Astrocyte of the cerebellum (primary cell): ENCODE data around the gene PITPNC1.
"Not testable (repeated sequence)": the region's sequence is repeated elsewhere in the genome, so short reads cannot be mapped to it uniquely, and the experiment has no call there.

Source experiments
- DNase-seq: peaks from one replicate; pipeline ENCODE4 v3.0.0-alpha.2; 2011; ENCODE audit warnings: low read depth
- H3K4me3 ChIP-seq: 2 replicates; pipeline ENCODE4 v1.5.1; 2011; ENCODE audit warnings: mild to moderate bottlenecking, low read depth, low read length, moderate library complexity
- in situ Hi-C: cut with HindIII; loops from 2 replicates; pipeline ENCODE4 v1.10.0; 2017; ENCODE audit warnings: low sequenced_read_pairs
- TF ChIP-seq, protein P1 (sequence below): IDR thresholded peaks from 2 replicates; pipeline ENCODE4 v1.5.1; 2012; ENCODE audit warnings: low read length, low read depth, moderate library complexity, mild to moderate bottlenecking; ENCODE audit errors: missing control alignments

PITPNC1 gene

DNA sequence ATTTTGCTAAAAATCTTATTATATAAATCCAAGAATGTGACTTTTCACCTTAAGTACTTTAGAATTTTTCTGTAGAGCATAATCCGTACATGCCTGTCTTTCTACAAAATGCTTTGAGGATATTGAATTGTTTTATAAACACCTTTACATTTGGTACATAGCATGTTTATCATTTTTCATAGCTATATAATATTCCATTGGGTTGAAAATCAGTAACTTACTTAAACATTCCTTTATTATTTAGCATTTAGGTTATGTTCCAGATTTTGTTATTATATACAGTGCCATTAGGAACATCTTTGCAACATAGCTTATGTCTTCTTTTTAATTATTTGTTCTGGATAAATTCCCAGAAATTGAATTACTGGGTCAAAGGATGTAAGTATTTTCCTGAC lies 323.6 kb downstream of the PITPNC1 start:
- in situ Hi-C loops: no loop called here
- TF ChIP-seq, protein P1, sequence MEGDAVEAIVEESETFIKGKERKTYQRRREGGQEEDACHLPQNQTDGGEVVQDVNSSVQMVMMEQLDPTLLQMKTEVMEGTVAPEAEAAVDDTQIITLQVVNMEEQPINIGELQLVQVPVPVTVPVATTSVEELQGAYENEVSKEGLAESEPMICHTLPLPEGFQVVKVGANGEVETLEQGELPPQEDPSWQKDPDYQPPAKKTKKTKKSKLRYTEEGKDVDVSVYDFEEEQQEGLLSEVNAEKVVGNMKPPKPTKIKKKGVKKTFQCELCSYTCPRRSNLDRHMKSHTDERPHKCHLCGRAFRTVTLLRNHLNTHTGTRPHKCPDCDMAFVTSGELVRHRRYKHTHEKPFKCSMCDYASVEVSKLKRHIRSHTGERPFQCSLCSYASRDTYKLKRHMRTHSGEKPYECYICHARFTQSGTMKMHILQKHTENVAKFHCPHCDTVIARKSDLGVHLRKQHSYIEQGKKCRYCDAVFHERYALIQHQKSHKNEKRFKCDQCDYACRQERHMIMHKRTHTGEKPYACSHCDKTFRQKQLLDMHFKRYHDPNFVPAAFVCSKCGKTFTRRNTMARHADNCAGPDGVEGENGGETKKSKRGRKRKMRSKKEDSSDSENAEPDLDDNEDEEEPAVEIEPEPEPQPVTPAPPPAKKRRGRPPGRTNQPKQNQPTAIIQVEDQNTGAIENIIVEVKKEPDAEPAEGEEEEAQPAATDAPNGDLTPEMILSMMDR: no peak
- no peak overlapping the region for H3K4me3 ChIP-seq
- DNase-seq: no peak

DNA sequence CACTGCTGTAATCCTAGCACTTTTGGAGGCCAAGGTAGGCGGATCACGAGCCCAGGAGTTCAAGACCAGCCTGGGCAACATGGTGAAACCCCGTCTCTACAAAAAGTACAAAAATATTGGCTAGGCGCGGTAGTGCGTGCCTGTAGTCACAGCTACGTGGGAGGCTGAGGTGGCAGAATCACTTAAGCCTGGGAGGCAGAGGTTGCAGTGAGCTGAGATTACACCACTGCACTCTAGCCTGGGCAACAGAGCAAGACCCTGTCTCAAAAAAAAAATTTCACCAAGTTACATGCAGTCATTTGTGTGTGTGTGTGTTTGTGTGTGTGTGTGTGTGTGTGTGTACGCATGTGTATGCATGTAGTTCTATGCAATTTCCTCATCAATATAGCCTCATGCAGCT lies 325.8 kb downstream of the PITPNC1 start:
- DNase-seq, in situ Hi-C loops, H3K4me3 ChIP-seq: not testable (repeated sequence)

DNA sequence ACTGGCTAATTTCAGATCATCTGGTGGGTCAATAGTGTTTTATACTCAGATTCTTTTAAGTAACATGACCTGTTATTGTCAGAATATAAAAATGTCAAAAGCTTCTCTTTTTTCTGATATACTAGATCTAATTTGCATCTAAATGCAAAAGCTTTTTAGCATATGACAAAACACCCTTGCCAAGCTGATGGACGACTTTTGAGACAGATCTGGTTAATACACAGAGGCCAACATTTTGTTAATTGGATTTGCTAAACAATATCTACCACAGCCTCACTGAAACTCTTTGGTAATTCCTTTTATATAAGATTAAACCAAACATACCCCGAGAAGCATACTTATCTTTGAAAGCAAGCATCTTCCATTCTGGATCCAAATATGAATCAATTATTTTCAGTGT lies 330.4 kb downstream of the PITPNC1 start:
- no peak overlapping the region for H3K4me3 ChIP-seq
- DNase-seq: no peak
- TF ChIP-seq, protein P1: no peak
- in situ Hi-C loops: no loop called here

DNA sequence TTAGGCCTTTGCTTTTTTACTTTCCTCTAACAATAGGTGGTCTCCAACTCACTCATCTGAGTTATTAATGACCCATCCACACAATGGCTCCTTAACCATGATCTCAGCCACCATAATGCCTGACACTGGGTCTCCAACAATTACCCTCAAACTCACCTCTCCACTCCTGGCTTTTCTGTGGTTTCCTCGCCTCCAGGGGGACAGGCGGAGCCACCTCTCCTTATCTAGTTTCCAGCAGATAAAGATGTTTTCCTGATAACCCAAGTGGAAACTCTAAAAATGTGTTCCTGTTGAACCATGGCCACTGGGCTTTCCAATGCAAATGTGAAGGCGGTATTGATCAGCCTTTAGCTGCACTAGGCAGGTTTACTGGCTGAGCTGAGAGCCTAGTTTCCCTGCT lies 331.3 kb downstream of the PITPNC1 start:
- no peak for DNase-seq
- no peak overlapping the region for H3K4me3 ChIP-seq
- TF ChIP-seq, protein P1: no peak
- in situ Hi-C loops: no loop called here

DNA sequence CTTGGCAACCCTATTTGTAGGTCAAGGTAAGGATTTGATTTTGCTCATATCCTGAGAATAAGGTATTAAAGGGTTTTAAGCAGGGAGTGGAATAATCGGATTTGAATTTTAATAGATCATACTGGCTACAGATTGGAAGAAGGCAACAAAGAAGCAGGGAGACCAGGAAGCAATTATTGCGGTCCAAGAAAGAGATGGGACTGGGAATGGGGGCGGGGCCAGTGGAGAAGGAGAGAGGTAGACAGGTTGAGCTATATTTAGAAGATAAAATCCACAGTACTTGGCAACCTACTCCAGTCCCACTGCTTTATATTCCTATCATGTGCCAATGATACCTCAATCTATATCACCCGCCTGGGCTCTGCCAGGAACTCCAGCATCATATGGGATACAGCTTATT lies 334.8 kb downstream of the PITPNC1 start:
- no peak overlapping the region for H3K4me3 ChIP-seq
- TF ChIP-seq, protein P1: no peak
- no peak for DNase-seq
- in situ Hi-C loops: no loop called here

DNA sequence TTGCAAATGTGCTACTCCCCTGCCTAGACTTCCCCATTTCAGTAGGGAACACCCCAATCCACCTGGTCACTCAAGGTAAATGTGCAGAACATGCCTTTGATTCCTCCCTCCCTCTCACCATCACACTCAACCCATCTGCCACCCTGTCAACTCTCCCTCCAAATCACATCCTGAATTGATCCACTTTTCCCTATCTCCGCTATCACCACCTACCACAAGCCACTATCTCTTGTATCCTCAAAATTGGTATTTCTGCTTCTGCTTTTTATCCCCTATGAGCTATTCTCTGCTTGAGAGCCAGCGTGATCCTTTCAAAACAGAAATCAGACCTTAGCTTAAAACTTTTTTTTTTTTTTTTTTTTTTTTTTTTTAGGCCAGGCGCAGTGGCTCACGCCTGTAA lies 335.3 kb downstream of the PITPNC1 start:
- in situ Hi-C loops: no loop called here
- TF ChIP-seq, protein P1: no peak

DNA sequence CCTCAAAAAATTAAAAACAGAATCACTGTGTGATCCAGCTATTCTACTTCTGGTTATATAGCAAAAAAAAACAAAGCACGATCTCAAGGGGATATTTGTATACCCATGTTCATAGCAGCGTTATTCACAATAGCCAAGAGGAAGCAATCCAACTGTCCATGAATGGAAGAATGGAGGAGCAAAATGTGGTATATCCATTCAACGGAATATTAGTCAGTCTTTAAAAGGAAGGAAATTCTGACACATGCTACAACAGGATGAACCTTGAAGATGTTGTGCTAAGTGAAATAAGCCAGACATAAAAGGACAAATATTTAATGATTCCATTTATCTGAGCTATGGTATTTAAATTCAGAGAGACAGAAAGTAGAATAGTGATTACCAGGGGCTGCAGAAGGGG lies 336.1 kb downstream of the PITPNC1 start:
- DNase-seq: no peak
- H3K4me3 ChIP-seq: no peak overlapping the region
- TF ChIP-seq, protein P1: no peak
- in situ Hi-C loops: no loop called here

More for the DNA sequence above, 335.3 kb downstream of the PITPNC1 start:
- H3K4me3 ChIP-seq: no peak overlapping the region
- no peak for DNase-seq
